GM12892 (cell line): ENCODE results near the gene FBXO4.

Experiments used
- POLR2A ChIP-seq: IDR thresholded peaks from 2 replicates; pipeline ENCODE4 v1.6.1; 2011; ENCODE audit warnings: low read depth, low read length, control low read depth
- POLR2AphosphoS5 ChIP-seq: IDR thresholded peaks from 2 replicates; pipeline ENCODE4 v1.6.1; 2011; ENCODE audit warnings: low read depth, low read length, control low read depth
- TAF1 ChIP-seq: IDR thresholded peaks from 2 replicates; pipeline ENCODE4 v1.6.1; 2011; ENCODE audit warnings: low read depth, mild to moderate bottlenecking, control low read depth, low read length, borderline replicate concordance

DNA sequence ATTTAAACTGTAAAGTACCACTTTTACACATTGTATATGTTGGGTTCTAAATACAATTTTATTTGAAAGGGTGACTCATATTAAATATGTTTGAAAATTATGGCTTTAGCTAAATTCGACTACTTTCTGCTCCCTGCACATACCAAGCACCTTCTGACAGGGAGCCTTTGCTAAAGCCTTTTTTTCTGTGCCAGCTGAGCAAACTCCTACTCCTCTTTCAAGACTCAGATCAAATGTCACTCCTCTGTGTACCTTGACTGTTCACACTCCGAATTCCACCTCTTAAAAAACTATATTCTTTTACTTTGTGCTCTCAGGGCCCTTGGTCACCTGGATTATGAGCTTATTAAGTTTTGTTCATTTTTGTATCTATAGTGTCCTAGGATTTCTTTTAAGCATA is 48.4 kb upstream of the FBXO4 start:
- TF ChIP-seq POLR2A (no peak), POLR2AphosphoS5 (no peak), TAF1 (no peak)
